Measurements from ENCODE around the gene GRID1.

GRID1 gene

DNA sequence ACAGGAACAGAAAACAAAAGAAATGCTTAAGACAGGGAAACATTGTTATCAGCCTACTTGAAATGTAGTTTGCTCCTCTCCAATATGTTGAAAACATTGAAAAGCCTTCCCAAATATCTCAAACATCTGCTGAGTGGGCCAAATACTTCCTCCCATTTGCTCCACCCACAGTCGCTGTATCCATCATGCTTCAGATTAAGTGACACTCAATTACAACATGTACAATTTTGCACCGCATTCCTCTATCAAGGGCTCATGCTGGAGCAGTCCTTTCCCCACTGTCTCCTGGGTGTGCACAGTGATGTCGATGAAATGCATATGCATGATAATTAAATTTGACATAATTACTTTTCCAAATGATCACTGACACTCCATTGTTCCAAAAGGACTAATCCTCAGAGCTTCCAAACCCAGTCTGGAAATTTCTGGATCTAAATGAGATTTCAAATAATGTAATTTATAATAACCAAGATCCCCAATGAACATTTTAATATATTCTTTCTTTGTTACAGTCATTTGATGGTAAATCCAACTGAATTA, 604.6 kb downstream of the GRID1 start:
- no peak overlapping the region for H3K27ac ChIP-seq
- TF ChIP-seq, protein P1, sequence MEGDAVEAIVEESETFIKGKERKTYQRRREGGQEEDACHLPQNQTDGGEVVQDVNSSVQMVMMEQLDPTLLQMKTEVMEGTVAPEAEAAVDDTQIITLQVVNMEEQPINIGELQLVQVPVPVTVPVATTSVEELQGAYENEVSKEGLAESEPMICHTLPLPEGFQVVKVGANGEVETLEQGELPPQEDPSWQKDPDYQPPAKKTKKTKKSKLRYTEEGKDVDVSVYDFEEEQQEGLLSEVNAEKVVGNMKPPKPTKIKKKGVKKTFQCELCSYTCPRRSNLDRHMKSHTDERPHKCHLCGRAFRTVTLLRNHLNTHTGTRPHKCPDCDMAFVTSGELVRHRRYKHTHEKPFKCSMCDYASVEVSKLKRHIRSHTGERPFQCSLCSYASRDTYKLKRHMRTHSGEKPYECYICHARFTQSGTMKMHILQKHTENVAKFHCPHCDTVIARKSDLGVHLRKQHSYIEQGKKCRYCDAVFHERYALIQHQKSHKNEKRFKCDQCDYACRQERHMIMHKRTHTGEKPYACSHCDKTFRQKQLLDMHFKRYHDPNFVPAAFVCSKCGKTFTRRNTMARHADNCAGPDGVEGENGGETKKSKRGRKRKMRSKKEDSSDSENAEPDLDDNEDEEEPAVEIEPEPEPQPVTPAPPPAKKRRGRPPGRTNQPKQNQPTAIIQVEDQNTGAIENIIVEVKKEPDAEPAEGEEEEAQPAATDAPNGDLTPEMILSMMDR (IDR thresholded peaks at IDR 0.05): no peak
- TF ChIP-seq ZFX (IDR thresholded peaks at IDR 0.05; ENCODE audit: borderline replicate concordance): no peak

DNA sequence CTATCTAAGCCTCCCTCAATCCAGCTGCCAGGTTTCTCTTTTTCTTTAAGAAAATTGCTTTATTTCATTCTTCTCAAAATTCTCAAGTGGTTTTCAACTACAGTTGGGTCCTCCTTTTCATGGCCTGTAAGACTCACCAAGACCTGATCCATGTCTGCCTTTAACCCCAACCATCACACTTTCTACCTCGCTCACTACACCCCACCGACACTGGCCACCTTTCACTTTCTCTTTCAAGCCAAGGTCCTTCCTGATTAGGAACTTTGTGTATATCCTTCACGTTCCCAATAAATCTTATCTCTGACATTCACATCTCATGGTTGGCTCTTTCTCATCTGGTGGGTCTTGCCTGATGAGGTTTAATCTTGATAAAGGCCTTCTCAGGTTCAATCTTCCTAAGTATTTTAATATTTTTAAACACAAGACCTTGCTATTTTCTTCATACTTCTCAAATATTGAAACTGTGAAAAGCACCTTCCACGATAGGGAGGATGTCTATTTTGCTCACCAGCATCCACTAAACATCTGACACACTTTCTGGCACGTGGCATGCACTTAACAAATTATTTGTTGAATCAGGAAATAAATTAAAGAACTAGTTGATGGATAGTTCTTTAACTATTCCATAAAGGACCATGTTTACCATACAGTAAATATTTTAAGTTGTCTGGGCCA, 624.8 kb downstream of the GRID1 start:
- no peak overlapping the region for H3K27ac ChIP-seq
- TF ChIP-seq, protein P1 (IDR thresholded peaks at IDR 0.05): no peak
- TF ChIP-seq ZFX (IDR thresholded peaks at IDR 0.05; ENCODE audit: borderline replicate concordance): no peak

DNA sequence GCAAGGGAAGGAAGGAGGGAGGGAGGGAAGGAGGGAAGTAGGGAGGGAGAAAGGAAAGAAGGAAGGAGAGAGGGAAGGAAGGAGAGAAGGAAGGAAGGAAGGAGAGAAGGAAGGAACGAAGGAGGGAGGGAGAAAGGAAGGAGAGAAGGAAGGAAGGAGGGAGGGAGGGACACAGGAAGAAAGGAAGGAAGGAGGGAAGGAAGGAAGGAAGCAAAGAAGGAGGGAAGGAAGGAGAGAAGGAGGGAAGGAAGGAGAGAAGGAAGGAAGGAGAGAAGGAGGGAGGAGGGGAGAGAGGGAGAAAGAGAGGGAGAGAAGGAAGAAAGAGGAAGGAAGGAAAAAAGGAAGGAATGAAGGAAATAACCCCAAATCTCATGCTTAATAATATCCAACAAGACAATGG, 630.6 kb downstream of the GRID1 start:
- TF ChIP-seq ZFX (IDR thresholded peaks at IDR 0.05; ENCODE audit: borderline replicate concordance): no peak
- TF ChIP-seq, protein P1 (IDR thresholded peaks at IDR 0.05): no peak
- no peak overlapping the region for H3K27ac ChIP-seq

DNA sequence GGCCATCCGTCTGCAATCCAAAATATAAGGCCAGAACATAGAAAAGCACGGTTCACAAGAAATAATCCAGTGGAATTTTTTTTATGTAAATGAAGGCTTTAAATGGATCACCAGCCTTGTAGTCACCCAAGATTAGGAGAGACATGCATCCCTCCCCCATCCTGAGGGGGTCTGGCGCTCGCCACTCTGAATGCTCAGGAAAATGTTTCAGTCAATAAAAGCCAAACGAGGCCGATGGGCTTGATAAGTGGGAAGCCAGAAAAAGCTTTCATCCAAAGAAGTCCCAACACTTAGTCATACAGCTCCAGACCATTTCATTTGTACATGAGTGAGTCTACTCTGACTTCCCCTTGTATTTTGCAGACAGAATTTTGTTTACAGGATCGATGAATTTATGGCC, 631.8 kb downstream of the GRID1 start:
- TF ChIP-seq, protein P1 (IDR thresholded peaks at IDR 0.05): no peak
- no peak for TF ChIP-seq ZFX (IDR thresholded peaks at IDR 0.05; ENCODE audit: borderline replicate concordance)

DNA sequence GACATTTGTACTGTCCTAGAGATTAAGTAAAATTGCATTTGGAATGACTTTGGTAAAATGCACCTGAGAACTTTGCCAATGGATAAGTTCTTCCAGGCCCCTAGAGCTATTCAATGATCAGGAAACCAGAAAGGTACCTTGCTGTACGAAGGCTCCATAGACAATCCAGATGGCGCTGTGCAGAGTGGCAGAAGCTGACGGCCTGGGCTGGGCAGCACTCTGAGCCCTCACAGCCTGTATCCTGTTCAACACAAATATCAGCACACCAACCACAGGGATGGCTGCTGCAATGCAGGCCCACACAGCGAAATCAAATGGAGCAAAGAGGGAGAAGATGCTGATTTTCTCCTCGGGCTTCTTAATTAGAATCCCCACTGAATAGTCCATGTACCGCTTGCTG, 642.4 kb downstream of the GRID1 start:
- H3K27ac ChIP-seq: no peak overlapping the region
- TF ChIP-seq, protein P1 (IDR thresholded peaks at IDR 0.05): 0 out of 2 replicates have a peak, but pooled peaks have one; percentile 13
- TF ChIP-seq ZFX (IDR thresholded peaks at IDR 0.05; ENCODE audit: borderline replicate concordance): no peak

More for the DNA sequence above, 631.8 kb downstream of the GRID1 start:
- H3K27ac ChIP-seq: no peak overlapping the region

DNA sequence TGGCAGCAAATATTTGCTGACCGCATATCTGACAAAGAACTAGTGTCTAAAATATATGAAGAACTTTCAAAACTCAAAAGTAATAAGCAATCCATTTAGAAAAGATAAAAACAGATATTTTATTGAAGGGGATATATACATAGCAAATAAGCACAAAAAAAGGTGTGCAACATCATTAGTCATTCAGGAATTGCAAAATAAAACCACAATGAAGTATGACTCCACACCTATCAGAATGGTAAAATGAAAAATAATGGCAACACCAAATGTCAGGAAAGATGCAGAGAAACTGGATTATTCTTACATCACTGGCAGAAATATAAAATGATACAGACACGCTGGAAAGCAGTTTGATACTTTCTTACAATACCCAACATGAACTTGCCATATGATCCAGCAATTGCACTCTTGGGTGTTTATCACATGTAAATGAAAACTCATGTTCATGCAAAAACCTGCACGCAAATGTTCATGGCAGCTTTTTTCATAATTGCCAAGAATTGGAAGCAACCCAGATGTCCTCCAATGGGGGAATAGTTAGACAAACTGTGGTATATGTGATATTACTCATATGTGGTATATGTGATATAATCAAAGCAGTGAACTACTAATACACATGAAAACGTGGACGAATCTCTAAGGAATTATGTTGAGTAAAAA, 645.5 kb downstream of the GRID1 start:
- TF ChIP-seq, protein P1 (IDR thresholded peaks at IDR 0.05): no peak
- no peak for TF ChIP-seq ZFX (IDR thresholded peaks at IDR 0.05; ENCODE audit: borderline replicate concordance)
- H3K27ac ChIP-seq: no peak overlapping the region

DNA sequence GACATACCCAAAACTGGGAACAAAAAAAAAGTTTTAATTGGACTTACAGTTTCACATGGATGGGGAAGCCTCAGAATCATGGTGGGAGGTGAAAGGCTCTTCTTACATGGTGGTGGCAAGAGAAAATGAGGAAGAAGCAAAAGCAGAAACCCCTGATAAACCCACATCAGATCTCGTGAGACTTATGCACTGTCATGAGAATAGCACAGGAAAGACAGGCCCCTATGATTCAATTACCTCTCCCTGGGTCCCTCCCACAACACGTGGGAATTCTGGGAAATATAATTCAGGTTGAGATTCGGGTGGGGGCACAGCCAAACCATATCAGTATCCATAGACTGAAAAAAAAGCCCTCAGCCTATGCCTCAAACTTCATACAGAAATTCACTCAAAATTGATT, 647.2 kb downstream of the GRID1 start:
- no peak overlapping the region for H3K27ac ChIP-seq
- TF ChIP-seq ZFX (IDR thresholded peaks at IDR 0.05; ENCODE audit: borderline replicate concordance): no peak
- TF ChIP-seq, protein P1 (IDR thresholded peaks at IDR 0.05): no peak

Measured in 22Rv1 (cell line).